MG63 (cell line): ENCODE results near the gene SCRG1. TPM values are rescaled to one million over a fixed set of nuclear protein-coding genes. Genes with fewer than 3 reads are reported as not detected.

Experiments used
- DNase-seq: peaks from one replicate; pipeline ENCODE4 v3.0.0-alpha.2; 2020
- H3K27me3 ChIP-seq: fragments of 250-450 bp; sonication (Bioruptor Pico); 2 replicates; pipeline ENCODE4 v1.5.1; 2020; ENCODE audit warnings: mild to moderate bottlenecking, moderate library complexity
- H3K36me3 ChIP-seq: fragments of 250-450 bp; sonication (Bioruptor Pico); 2 replicates; pipeline ENCODE4 v1.5.1; 2020; ENCODE audit warnings: mild to moderate bottlenecking, moderate library complexity
- H3K4me3 ChIP-seq: fragments of 250-450 bp; sonication (Bioruptor Pico); 2 replicates; pipeline ENCODE4 v1.5.1; 2020; ENCODE audit warnings: mild to moderate bottlenecking, moderate library complexity
- H3K9me3 ChIP-seq: fragments of 250-450 bp; sonication (Bioruptor Pico); 2 replicates; pipeline ENCODE4 v1.5.1; 2020; ENCODE audit warnings: mild to moderate bottlenecking, moderate library complexity
- total RNA-seq: library from RNA; depleted of rRNA; stranded (reverse); fragments of >200 nt; shearing (Covaris generic); gene quantifications from 2 replicates; pipeline ENCODE4 v1.2.3, GENCODE V29; 2014; ENCODE audit warnings: low replicate concordance; rRNA removed

Gene SCRG1
- total RNA-seq, 1 experiment from 2014 or later = 0.26 TPM

DNA sequence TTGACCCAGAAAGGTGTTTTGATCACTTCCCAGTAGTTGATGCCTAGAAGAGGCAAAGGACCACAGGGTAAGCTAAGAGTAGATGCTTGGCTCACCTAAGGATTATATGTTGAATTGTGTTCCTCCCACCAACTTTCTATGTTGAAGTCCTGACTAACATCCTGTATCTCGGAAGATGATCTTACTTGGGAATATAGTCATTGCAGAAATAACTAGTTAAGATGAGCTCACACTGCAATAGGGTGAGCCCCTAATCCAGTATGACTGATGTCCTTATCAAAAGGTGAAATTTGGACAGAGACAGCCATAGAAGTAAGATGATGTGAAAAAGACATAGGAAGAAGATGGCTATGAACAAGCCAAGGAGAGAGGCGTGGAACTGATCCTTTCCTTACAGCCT, 61.5 kb downstream of the SCRG1 start:
- no peaks in the 10 kb centered on the region for H3K9me3 ChIP-seq
- no peaks in the 10 kb centered on the region for H3K27me3 ChIP-seq
- no peak overlapping the region for H3K4me3 ChIP-seq
- peaks cover 14% of the 10 kb centered on the region for H3K36me3 ChIP-seq
- DNase-seq = no peak

DNA sequence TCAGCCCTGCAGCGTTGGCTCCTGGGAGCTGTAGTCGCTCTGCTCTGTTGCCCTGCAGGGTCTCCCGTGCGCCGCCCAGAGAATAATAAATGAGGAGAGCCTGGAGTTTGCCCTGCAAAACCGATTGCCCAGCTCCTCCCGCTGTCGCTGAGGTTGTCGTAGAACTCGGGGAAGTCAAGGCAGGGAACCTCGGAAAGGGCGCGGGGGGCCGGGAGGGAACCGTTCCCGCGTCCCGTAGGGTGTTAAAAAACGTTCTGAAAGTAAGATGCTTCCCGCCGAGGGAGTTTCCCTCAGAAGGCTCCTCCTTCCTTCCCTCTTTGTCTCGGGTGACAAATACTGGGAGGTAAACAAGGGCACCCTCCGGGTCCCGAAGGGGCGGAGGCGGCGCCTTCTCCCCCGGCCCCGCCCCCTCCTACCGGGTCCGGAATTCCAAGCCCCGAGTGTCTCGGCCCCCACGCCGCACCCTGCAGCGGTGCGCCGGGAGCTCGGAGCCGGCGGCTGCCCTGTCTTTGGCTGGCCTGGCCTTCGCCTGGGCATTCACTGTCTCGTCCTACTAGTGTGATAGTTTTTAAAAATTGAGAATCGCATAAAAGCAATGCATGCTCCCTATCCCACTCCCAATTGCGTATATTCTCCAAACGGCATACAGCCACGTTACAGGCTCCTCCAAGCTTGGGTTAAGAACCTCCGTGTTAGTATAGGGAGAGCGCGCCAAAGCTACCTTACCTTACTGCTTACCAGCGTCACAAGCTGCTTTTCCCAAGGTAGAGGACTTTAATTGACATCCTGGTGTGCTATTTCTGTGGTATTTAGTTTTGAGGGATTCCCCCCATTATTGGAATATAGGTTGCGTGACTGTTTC, 63.8 kb downstream of the SCRG1 start:
- H3K36me3 ChIP-seq = peaks cover 36% of the 10 kb centered on the region
- H3K9me3 ChIP-seq = no peaks in the 10 kb centered on the region
- DNase-seq = peak; percentile 89
- no peaks in the 10 kb centered on the region for H3K27me3 ChIP-seq
- peak overlapping the region; percentile 97 for H3K4me3 ChIP-seq

Other genes starting within 250 kb of the SCRG1 start
- gene GALNT7, start 230.3 kb downstream of the SCRG1 start, total RNA-seq = 22.6 and 33.7 TPM in 2 replicates
- 244 and 477 TPM in 2 replicates for gene HMGB2, start 64.8 kb downstream of the SCRG1 start, total RNA-seq
- gene SAP30, start 28.2 kb downstream of the SCRG1 start, total RNA-seq = 47.2 and 62.0 TPM in 2 replicates
- 0.16 and 23.8 TPM in 2 replicates for gene HAND2, start 131.1 kb upstream of the SCRG1 start, total RNA-seq